ENCODE data around the gene FCRL3.

FCRL3 gene

GRCh38 chr1:157682710-157683437 is 17.7 kb downstream of the FCRL3 start:
- no peak for DNase-seq (ENCODE audit: low spot score)

GRCh38 chr1:157678721-157679120 is 21.8 kb downstream of the FCRL3 start:
- no peak for DNase-seq (ENCODE audit: low spot score)

GRCh38 chr1:157673008-157673407 is 27.6 kb downstream of the FCRL3 start:
- DNase-seq (ENCODE audit: low spot score), result no peak

GRCh38 chr1:157671895-157672294 is 28.7 kb downstream of the FCRL3 start:
- DNase-seq (ENCODE audit: low spot score), result no peak

GRCh38 chr1:157659576-157660247 is 40.9 kb downstream of the FCRL3 start:
- no peak for DNase-seq (ENCODE audit: low spot score)

- DNase-seq (ENCODE audit: low spot score), result no peak
These were observed 42.0 kb downstream of the FCRL3 start for GRCh38 chr1:157658571-157658970.

GRCh38 chr1:157653494-157653873 is 47.1 kb downstream of the FCRL3 start:
- DNase-seq (ENCODE audit: low spot score), result no peak

GRCh38 chr1:157652859-157653493 is 47.6 kb downstream of the FCRL3 start:
- DNase-seq (ENCODE audit: low spot score), result no peak

- no peak for DNase-seq (ENCODE audit: low spot score)
These were observed 52.3 kb downstream of the FCRL3 start for GRCh38 chr1:157648317-157648716.

- no peak for DNase-seq (ENCODE audit: low spot score)
These were observed 54.4 kb downstream of the FCRL3 start for GRCh38 chr1:157646144-157646543.

GRCh38 chr1:157641177-157641576 is 59.4 kb downstream of the FCRL3 start:
- DNase-seq (ENCODE audit: low spot score), result no peak

GRCh38 chr1:157639800-157640199 is 60.8 kb downstream of the FCRL3 start:
- DNase-seq (ENCODE audit: low spot score), result no peak

- no peak for DNase-seq (ENCODE audit: low spot score)
These were observed 71.8 kb downstream of the FCRL3 start for GRCh38 chr1:157628773-157629172.

Measured in D341Med (cell line).